Testis (tissue), 3 donors: Measurements from ENCODE around the gene FSD1. TPM values are rescaled to one million over a fixed set of nuclear protein-coding genes. Genes with fewer than 3 reads are reported as not detected.

Source experiments
- DNase-seq: peaks from one replicate; pipeline ENCODE4 v3.0.0-alpha.2; 2019
- H3K27ac ChIP-seq, 2 donors: fragments of 200-600 bp; sonication (generic); one replicate each; pipeline ENCODE4 v1.5.1; 2019
- H3K27me3 ChIP-seq: fragments of 200-600 bp; sonication (generic); one replicate; pipeline ENCODE4 v1.5.1; 2019
- H3K36me3 ChIP-seq: fragments of 200-600 bp; sonication (generic); one replicate; pipeline ENCODE4 v1.5.1; 2017; ENCODE audit warnings: low read depth; ENCODE audit errors: missing control alignments
- H3K4me1 ChIP-seq: fragments of 200-600 bp; sonication (generic); one replicate; pipeline ENCODE4 v1.5.1; 2019
- H3K4me3 ChIP-seq, 2 donors: fragments of 200-600 bp; sonication (generic); one replicate each; pipeline ENCODE4 v1.5.1; 2017 to 2019
- H3K9me3 ChIP-seq: fragments of 200-600 bp; sonication (generic); one replicate; pipeline ENCODE4 v1.5.1; 2017
- CTCF ChIP-seq, 3 experiments: fragments of 450-650 bp in 2 of 3; fragments of 200-600 bp in 1 of 3; sonication (generic) in 1 of 3; IDR thresholded peaks; one replicate each; pipeline ENCODE4 v1.5.1; 2016 to 2019; ENCODE audit warnings: antibody characterized with exemption in 3 of 3, mild to moderate bottlenecking in 2 of 3, moderate library complexity in 1 of 3
- POLR2A ChIP-seq: fragments of 450-650 bp; IDR thresholded peaks from one replicate; pipeline ENCODE4 v1.6.1; 2017; ENCODE audit warnings: antibody characterized with exemption, mild to moderate bottlenecking, moderate library complexity
- WGBS, 2 donors: methylation state at CpG; one replicate each; pipeline ENCODE4 v1.1.5; 2018; 5-methylcytosine and 5-hydroxymethylcytosine counted together
- intact Hi-C: fragments of 100-400 bp; cut with DNase I; formaldehyde crosslinking; loops from one replicate; pipeline ENCODE4 v1.15.1; 2023; ENCODE audit warnings: low total_unique reads
- polyA plus RNA-seq: library from polyadenylated mRNA; stranded (reverse); fragments of 350-450 nt; fragmentation: Illumina TruSeq; extraction: RNeasy Lipid Tissue Mini Kit (QIAGEN cat#74804); gene quantifications from one replicate; pipeline ENCODE4 v1.2.3, GENCODE V29; 2014; ENCODE audit warnings: low read depth, low replicate concordance; ENCODE audit not compliant: insufficient read depth
- total RNA-seq, 2 donors: library from RNA; depleted of rRNA; stranded (reverse); fragments of >200 nt; gene quantifications; one replicate each; pipeline ENCODE4 v1.2.3, GENCODE V29; 2016

The FSD1 gene
- total and polyA plus RNA-seq, 3 donors from 2014 or later, result 18.2 to 24.9 (median 24.1) TPM

GRCh38 chr19:4357095-4357797 is 52.8 kb downstream of the FSD1 start:
- Histone ChIP-seq H3K4me3 (no peak overlapping the region), H3K27ac (no peak overlapping the region), H3K4me1 (peaks cover 23% of the 10 kb centered on the region), H3K36me3 (no peaks in the 10 kb centered on the region), H3K9me3 (no peaks in the 10 kb centered on the region), H3K27me3 (no peaks in the 10 kb centered on the region)
- 83 to 85% methylated on average over 17 to 23 of the region's 23 CpGs for WGBS, 2 donors
- no peak for TF ChIP-seq CTCF (IDR thresholded peaks at IDR 0.05)
- TF ChIP-seq POLR2A, result no peak
- no peak for DNase-seq
- intact Hi-C loops, result loop anchor here (10.0 kb wide), 1 partner anchor 82 kb away; the partner anchor contains the start of gene SHD

DNA sequence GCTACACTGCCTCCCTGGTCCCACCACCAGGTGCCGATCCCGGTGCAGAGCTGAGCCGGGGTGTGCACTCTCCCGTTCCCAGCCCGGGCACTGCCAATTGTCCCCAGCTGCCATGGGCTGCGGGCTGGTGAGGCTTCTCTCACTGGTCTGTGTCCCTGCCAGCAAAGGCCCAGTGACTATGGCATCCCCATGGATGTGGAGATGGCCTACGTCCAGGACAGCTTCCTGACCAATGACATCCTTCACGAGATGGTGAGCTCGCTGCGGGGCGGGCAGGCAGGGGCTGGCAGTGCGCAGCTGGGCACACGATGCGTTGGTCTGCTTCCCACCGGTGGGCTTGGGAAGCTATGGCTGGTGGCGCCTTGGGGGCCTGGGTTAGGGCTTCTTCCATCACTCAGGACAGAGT is 53.5 kb downstream of the FSD1 start:
- 90 to 100% methylated on average over 1 to 16 of the region's 16 CpGs for WGBS, 2 donors
- Histone ChIP-seq H3K9me3 (no peaks in the 10 kb centered on the region), H3K4me3 (no peak overlapping the region), H3K36me3 (no peaks in the 10 kb centered on the region), H3K27me3 (no peaks in the 10 kb centered on the region), H3K4me1 (peaks cover 23% of the 10 kb centered on the region), H3K27ac (no peak overlapping the region)
- DNase-seq, result no peak
- intact Hi-C loops, result loop anchor here (10.0 kb wide), 1 partner anchor 83 kb away; the partner anchor contains the start of gene SHD
- TF ChIP-seq POLR2A, result no peak
- no peak for TF ChIP-seq CTCF (IDR thresholded peaks at IDR 0.05)

GRCh38 chr19:4358709-4359626 is 54.6 kb downstream of the FSD1 start:
- 90 to 91% methylated on average over 18 to 24 of the region's 25 CpGs for WGBS, 2 donors
- intact Hi-C loops, result loop anchor here (10.0 kb wide), 1 partner anchor 84 kb away; the partner anchor contains the start of gene SHD
- no peak overlapping the region for H3K27ac ChIP-seq

DNA sequence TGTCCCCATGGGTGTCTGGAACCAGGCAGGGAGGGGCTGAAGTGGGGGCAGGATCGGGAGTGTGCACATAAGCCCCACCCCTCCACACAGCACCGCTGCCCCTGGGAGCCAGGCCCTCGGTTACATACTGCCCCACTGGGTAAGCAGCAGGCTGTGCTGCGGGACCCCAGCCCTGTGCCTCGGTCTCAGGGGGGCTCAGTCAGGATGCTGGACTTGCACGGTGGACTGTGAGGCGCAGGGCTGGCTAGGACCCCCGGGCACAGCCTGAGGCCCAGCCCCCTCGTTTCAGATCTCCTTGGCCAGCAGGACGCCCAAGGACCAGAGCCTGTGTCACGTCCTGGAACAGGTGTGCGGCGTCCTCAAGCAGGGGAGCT is 55.2 kb downstream of the FSD1 start:
- Histone ChIP-seq H3K9me3 (no peaks in the 10 kb centered on the region), H3K27ac (no peak overlapping the region), H3K4me3 (no peak overlapping the region), H3K36me3 (no peaks in the 10 kb centered on the region), H3K27me3 (no peaks in the 10 kb centered on the region), H3K4me1 (peaks cover 23% of the 10 kb centered on the region)
- 80 to 96% methylated on average over 5 to 12 of the region's 13 CpGs for WGBS, 2 donors
- intact Hi-C loops, result loop anchor here (10.0 kb wide), 1 partner anchor 85 kb away; the partner anchor contains the start of gene SHD
- no peak for DNase-seq
- TF ChIP-seq POLR2A, result no peak
- no peak for TF ChIP-seq CTCF (IDR thresholded peaks at IDR 0.05)

More at GRCh38 chr19:4358709-4359626, 54.6 kb downstream of the FSD1 start:
- DNase-seq, result no peak
- no peaks in the 10 kb centered on the region for H3K27me3 ChIP-seq
- H3K4me1 ChIP-seq, result peaks cover 23% of the 10 kb centered on the region
- no peaks in the 10 kb centered on the region for H3K9me3 ChIP-seq
- no peaks in the 10 kb centered on the region for H3K36me3 ChIP-seq
- H3K4me3 ChIP-seq, result no peak overlapping the region
- TF ChIP-seq CTCF (IDR thresholded peaks at IDR 0.05) (no peak), POLR2A (no peak)
